ENCODE measurements around the gene KRTAP10-1.
A peak's percentile ranks its signal among the peaks of the same experiment; 100 is the strongest.

KRTAP10-1 gene

GRCh38 chr21:44547656-44548331, 7.8 kb upstream of the KRTAP10-1 start:
- no peak for DNase-seq

- DNase-seq = no peak
Measured at GRCh38 chr21:44544566-44544965, 4.6 kb upstream of the KRTAP10-1 start.

- DNase-seq = no peak
Measured at GRCh38 chr21:44542716-44543115, 2.7 kb upstream of the KRTAP10-1 start.

GRCh38 chr21:44540741-44541288, 820 bp upstream of the KRTAP10-1 start:
- DNase-seq = no peak

GRCh38 chr21:44539046-44539445, 949 bp downstream of the KRTAP10-1 start:
- DNase-seq = no peak

GRCh38 chr21:44537930-44538911, 1.8 kb downstream of the KRTAP10-1 start:
- DNase-seq = no peak

GRCh38 chr21:44535963-44536362, 4.0 kb downstream of the KRTAP10-1 start:
- DNase-seq = no peak

GRCh38 chr21:44534688-44535087, 5.3 kb downstream of the KRTAP10-1 start:
- DNase-seq = peak; percentile 19

GRCh38 chr21:44533891-44534627, 5.9 kb downstream of the KRTAP10-1 start:
- DNase-seq = no peak

- no peak for DNase-seq
Measured at GRCh38 chr21:44533121-44533890, 6.7 kb downstream of the KRTAP10-1 start.

- no peak for DNase-seq
Measured at GRCh38 chr21:44532712-44533111, 7.3 kb downstream of the KRTAP10-1 start.

GRCh38 chr21:44531606-44532564, 8.1 kb downstream of the KRTAP10-1 start:
- no peak for DNase-seq

GRCh38 chr21:44530903-44531605, 8.9 kb downstream of the KRTAP10-1 start:
- no peak for DNase-seq

- DNase-seq = no peak
Measured at GRCh38 chr21:44530221-44530902, 9.6 kb downstream of the KRTAP10-1 start.

- no peak for DNase-seq
Measured at GRCh38 chr21:44529503-44530125, 10.4 kb downstream of the KRTAP10-1 start.

GRCh38 chr21:44529011-44529421, 11.0 kb downstream of the KRTAP10-1 start:
- no peak for DNase-seq

- no peak for DNase-seq
Measured at GRCh38 chr21:44528634-44528995, 11.4 kb downstream of the KRTAP10-1 start.

- DNase-seq = no peak
Measured at GRCh38 chr21:44527983-44528633, 11.9 kb downstream of the KRTAP10-1 start.
